ENCODE measurements around the gene REPIN1. TPM values are rescaled to one million over a fixed set of nuclear protein-coding genes. Genes with fewer than 3 reads are reported as not detected.

Gene REPIN1
- total and polyA plus RNA-seq, 9 of the 15 experiments (the other 6 are each of a cell fraction or from before 2014, with no cell fraction given): 8.1 to 283 (median 94.3) TPM

DNA sequence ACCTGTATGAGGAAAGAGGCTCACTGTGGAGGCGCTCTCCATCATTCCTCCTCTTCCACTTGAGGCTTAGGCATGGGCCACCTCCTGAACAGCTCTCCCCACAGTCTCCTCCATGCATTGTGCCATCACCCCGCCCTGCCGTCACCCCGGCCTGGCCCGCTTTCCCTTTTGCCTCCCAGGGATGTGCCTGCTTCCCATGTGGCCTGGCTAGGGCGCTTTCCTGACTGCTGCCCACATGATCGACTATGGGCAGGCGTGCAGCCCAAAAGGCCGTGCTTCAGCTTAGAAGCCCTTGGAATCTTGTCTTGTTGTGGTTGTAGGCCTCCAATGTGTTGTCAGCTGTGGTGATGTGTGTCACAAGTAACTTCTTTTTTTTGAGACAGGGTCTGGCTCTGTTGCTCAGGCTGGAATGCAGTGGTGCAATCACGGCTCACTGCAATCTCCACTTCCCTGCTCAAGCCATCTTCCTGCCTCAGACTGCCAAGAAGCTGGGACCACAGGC lies 43.5 kb upstream of the REPIN1 start (continued):
- TF ChIP-seq, protein P1, sequence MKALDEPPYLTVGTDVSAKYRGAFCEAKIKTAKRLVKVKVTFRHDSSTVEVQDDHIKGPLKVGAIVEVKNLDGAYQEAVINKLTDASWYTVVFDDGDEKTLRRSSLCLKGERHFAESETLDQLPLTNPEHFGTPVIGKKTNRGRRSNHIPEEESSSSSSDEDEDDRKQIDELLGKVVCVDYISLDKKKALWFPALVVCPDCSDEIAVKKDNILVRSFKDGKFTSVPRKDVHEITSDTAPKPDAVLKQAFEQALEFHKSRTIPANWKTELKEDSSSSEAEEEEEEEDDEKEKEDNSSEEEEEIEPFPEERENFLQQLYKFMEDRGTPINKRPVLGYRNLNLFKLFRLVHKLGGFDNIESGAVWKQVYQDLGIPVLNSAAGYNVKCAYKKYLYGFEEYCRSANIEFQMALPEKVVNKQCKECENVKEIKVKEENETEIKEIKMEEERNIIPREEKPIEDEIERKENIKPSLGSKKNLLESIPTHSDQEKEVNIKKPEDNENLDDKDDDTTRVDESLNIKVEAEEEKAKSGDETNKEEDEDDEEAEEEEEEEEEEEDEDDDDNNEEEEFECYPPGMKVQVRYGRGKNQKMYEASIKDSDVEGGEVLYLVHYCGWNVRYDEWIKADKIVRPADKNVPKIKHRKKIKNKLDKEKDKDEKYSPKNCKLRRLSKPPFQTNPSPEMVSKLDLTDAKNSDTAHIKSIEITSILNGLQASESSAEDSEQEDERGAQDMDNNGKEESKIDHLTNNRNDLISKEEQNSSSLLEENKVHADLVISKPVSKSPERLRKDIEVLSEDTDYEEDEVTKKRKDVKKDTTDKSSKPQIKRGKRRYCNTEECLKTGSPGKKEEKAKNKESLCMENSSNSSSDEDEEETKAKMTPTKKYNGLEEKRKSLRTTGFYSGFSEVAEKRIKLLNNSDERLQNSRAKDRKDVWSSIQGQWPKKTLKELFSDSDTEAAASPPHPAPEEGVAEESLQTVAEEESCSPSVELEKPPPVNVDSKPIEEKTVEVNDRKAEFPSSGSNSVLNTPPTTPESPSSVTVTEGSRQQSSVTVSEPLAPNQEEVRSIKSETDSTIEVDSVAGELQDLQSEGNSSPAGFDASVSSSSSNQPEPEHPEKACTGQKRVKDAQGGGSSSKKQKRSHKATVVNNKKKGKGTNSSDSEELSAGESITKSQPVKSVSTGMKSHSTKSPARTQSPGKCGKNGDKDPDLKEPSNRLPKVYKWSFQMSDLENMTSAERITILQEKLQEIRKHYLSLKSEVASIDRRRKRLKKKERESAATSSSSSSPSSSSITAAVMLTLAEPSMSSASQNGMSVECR (CRISPR knock-in tag; IDR thresholded peaks at IDR 0.05): no peak
- no peak for TF ChIP-seq TRIM24 (IDR thresholded peaks at IDR 0.05)
- TF ChIP-seq, protein P2, sequence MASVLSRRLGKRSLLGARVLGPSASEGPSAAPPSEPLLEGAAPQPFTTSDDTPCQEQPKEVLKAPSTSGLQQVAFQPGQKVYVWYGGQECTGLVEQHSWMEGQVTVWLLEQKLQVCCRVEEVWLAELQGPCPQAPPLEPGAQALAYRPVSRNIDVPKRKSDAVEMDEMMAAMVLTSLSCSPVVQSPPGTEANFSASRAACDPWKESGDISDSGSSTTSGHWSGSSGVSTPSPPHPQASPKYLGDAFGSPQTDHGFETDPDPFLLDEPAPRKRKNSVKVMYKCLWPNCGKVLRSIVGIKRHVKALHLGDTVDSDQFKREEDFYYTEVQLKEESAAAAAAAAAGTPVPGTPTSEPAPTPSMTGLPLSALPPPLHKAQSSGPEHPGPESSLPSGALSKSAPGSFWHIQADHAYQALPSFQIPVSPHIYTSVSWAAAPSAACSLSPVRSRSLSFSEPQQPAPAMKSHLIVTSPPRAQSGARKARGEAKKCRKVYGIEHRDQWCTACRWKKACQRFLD (CRISPR knock-in tag; IDR thresholded peaks at IDR 0.05): peak; percentile 50; the same call in 1 of the 2 replicates
- TF ChIP-seq ELF2 (CRISPR knock-in tag; IDR thresholded peaks at IDR 0.05): no peak
- TF ChIP-seq, protein P3, sequence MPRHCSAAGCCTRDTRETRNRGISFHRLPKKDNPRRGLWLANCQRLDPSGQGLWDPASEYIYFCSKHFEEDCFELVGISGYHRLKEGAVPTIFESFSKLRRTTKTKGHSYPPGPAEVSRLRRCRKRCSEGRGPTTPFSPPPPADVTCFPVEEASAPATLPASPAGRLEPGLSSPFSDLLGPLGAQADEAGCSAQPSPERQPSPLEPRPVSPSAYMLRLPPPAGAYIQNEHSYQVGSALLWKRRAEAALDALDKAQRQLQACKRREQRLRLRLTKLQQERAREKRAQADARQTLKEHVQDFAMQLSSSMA (CRISPR knock-in tag; IDR thresholded peaks at IDR 0.05): no peak
- TF ChIP-seq, protein P4, sequence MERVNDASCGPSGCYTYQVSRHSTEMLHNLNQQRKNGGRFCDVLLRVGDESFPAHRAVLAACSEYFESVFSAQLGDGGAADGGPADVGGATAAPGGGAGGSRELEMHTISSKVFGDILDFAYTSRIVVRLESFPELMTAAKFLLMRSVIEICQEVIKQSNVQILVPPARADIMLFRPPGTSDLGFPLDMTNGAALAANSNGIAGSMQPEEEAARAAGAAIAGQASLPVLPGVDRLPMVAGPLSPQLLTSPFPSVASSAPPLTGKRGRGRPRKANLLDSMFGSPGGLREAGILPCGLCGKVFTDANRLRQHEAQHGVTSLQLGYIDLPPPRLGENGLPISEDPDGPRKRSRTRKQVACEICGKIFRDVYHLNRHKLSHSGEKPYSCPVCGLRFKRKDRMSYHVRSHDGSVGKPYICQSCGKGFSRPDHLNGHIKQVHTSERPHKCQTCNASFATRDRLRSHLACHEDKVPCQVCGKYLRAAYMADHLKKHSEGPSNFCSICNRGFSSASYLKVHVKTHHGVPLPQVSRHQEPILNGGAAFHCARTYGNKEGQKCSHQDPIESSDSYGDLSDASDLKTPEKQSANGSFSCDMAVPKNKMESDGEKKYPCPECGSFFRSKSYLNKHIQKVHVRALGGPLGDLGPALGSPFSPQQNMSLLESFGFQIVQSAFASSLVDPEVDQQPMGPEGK (CRISPR knock-in tag; IDR thresholded peaks at IDR 0.05; ENCODE audit: borderline replicate concordance): no peak
- TF ChIP-seq FOXJ2 (tag; IDR thresholded peaks at IDR 0.05): no peak
- TF ChIP-seq HDGF (IDR thresholded peaks at IDR 0.05): no peak
- no peak for TF ChIP-seq KLF1 (tag; IDR thresholded peaks at IDR 0.05)
- 0 out of 2 replicates have a peak, but pooled peaks have one; percentile 36 for TF ChIP-seq ZNF224 (CRISPR knock-in tag; IDR thresholded peaks at IDR 0.05)
- no peak for TF ChIP-seq ZNF785 (CRISPR knock-in tag; IDR thresholded peaks at IDR 0.05)
- no peak for TF ChIP-seq BCOR (IDR thresholded peaks at IDR 0.05)

Data from K562 (cell line).